GM12878 (cell line): ENCODE data around the gene DNAJC15. TPM values are rescaled to one million over a fixed set of nuclear protein-coding genes. Genes with fewer than 3 reads are reported as not detected.

Source experiments
- ATAC-seq: fragments of 200-7000 bp; cut with Tn5 transposase; 3 replicates; pipeline ENCODE4 v1.9.1; 2020; ENCODE audit warnings: mild to moderate bottlenecking, moderate library complexity
- BruUV-seq: library from RNA; stranded (reverse); fragments of 400-500 nt; replicated peaks from 2 replicates; lab custom pipeline; 2021; lab: Mats Ljungman, UMichigan
- CTCF ChIA-PET: fragments of 300-600 bp; sonication (Branson Sonifier 250); formaldehyde crosslinking; extraction: SDS; loops from one replicate; lab custom pipeline; 2021; ENCODE audit warnings: inconsistent platforms; lab: Yijun Ruan, JAX
- POLR2A ChIA-PET: fragments of 350-600 bp; formaldehyde crosslinking; extraction: SDS; loops from one replicate; lab custom pipeline; 2021; ENCODE audit warnings: inconsistent platforms; lab: Charles Lee
- RAD21 ChIA-PET: fragments of 300-600 bp; sonication (Branson Sonifier 250); formaldehyde crosslinking; loops from one replicate; lab custom pipeline; 2023; ENCODE audit warnings: antibody characterized with exemption; ENCODE audit not compliant: unreplicated experiment; lab: Charles Lee
- SMC1A ChIA-PET: fragments of 300-600 bp; sonication (Branson Sonifier 250); formaldehyde crosslinking; loops from one replicate; lab custom pipeline; 2023; ENCODE audit not compliant: unreplicated experiment, uncharacterized antibody; lab: Charles Lee
- DNase-seq: peaks from one replicate; pipeline ENCODE4 v3.0.0-alpha.2; 2011; ENCODE audit warnings: low read depth, low spot score
- FAIRE-seq: peaks from 3 replicates; lab custom pipeline; 2011; peaks lifted over from hg19 to GRCh38; lab: Jason Lieb, UNC
- H2AFZ ChIP-seq: 2 replicates; pipeline ENCODE4 v1.6.0; 2011; ENCODE audit warnings: low read depth, low read length, control low read depth; ENCODE audit not compliant: control insufficient read depth
- H3K27ac ChIP-seq: 2 replicates; pipeline ENCODE4 v1.5.1; 2011; ENCODE audit warnings: control low read depth; ENCODE audit not compliant: control insufficient read depth, insufficient read depth
- H3K27me3 ChIP-seq, 2 experiments: replicated peaks in 1 of 2; 2 replicates each; pipeline versions ENCODE4 v1.6.0 to v1.6.1; 2011; ENCODE audit warnings: low read length in 1 of 2; ENCODE audit not compliant: control insufficient read depth in 2 of 2, insufficient read depth in 2 of 2
- H3K36me3 ChIP-seq, 2 experiments: 2 replicates each; pipeline ENCODE4 v1.5.1; 2011; ENCODE audit warnings: low read length in 1 of 2; ENCODE audit not compliant: control insufficient read depth in 2 of 2, insufficient read depth in 2 of 2
- H3K4me1 ChIP-seq: 2 replicates; pipeline ENCODE4 v1.6.1; 2011; ENCODE audit warnings: mild to moderate bottlenecking, low read length, moderate library complexity, mixed read lengths; ENCODE audit not compliant: control insufficient read depth, insufficient read depth
- H3K4me2 ChIP-seq: 2 replicates; pipeline ENCODE4 v1.6.0; 2011; ENCODE audit warnings: control low read depth; ENCODE audit not compliant: control insufficient read depth, insufficient read depth
- H3K4me3 ChIP-seq: fragments of 200-600 bp; sonication (generic); 2 replicates; pipeline ENCODE4 v1.5.1; 2016
- H3K79me2 ChIP-seq: 2 replicates; pipeline ENCODE4 v1.6.0; 2011; ENCODE audit warnings: low read length; ENCODE audit not compliant: control insufficient read depth, insufficient read depth
- H3K9ac ChIP-seq: 2 replicates; pipeline ENCODE4 v1.8.0; 2011; ENCODE audit warnings: low read length, control low read depth, mixed read lengths; ENCODE audit not compliant: control insufficient read depth, insufficient read depth
- H3K9me3 ChIP-seq: replicated peaks from 3 replicates; pipeline ENCODE4 v1.5.1; 2011; ENCODE audit warnings: mild to moderate bottlenecking, low read length; ENCODE audit not compliant: control insufficient read depth, insufficient read depth
- H4K20me1 ChIP-seq: 2 replicates; pipeline ENCODE4 v1.6.0; 2011; ENCODE audit not compliant: control insufficient read depth, insufficient read depth
- BRCA1 ChIP-seq: IDR thresholded peaks from 2 replicates; pipeline ENCODE4 v1.6.1; 2011; ENCODE audit warnings: low read depth, low read length, improper control_type of control experiment
- CBFB ChIP-seq: IDR thresholded peaks from 2 replicates; pipeline ENCODE4 v1.6.1; 2016; ENCODE audit warnings: antibody characterized with exemption, low read depth
- DPF2 ChIP-seq: fragments of 450-650 bp; IDR thresholded peaks from 2 replicates; pipeline ENCODE4 v1.6.1; 2017; ENCODE audit warnings: mild to moderate bottlenecking
- FOXK2 ChIP-seq: fragments of 450-650 bp; IDR thresholded peaks from 2 replicates; pipeline ENCODE4 v1.6.1; 2017; ENCODE audit warnings: mild to moderate bottlenecking, moderate library complexity
- KLF5 ChIP-seq: fragments of 450-650 bp; IDR thresholded peaks from 2 replicates; pipeline ENCODE4 v1.6.1; 2014; ENCODE audit warnings: mild to moderate bottlenecking; ENCODE audit not compliant: partially characterized antibody
- MTA2 ChIP-seq: fragments of 450-650 bp; IDR thresholded peaks from 2 replicates; pipeline ENCODE4 v1.6.1; 2016; ENCODE audit warnings: low read depth, mild to moderate bottlenecking, moderate library complexity
- MYC ChIP-seq: IDR thresholded peaks from 2 replicates; pipeline ENCODE4 v1.6.1; 2011; ENCODE audit warnings: mild to moderate bottlenecking, low read length, moderate library complexity, inconsistent platforms; ENCODE audit not compliant: insufficient read depth, insufficient replicate concordance, insufficient read length, severe bottlenecking
- NFYB ChIP-seq: IDR thresholded peaks from 2 replicates; pipeline ENCODE4 v1.6.1; 2011; ENCODE audit warnings: low read depth, mild to moderate bottlenecking, low read length, improper control_type of control experiment, moderate library complexity; ENCODE audit not compliant: insufficient read depth
- NR2C2 ChIP-seq: IDR thresholded peaks from 2 replicates; pipeline ENCODE4 v1.6.1; 2011; ENCODE audit warnings: borderline replicate concordance, low read depth; ENCODE audit not compliant: control insufficient read depth, insufficient read length
- NR2F1 ChIP-seq: fragments of 450-650 bp; conservative IDR thresholded peaks from 2 replicates; pipeline ENCODE4 v1.6.1; 2017; ENCODE audit warnings: mild to moderate bottlenecking
- PAX8 ChIP-seq: fragments of 450-650 bp; IDR thresholded peaks from 2 replicates; pipeline ENCODE4 v1.6.1; 2017; ENCODE audit warnings: mild to moderate bottlenecking, moderate library complexity
- POLR2A ChIP-seq: IDR thresholded peaks from 2 replicates; pipeline ENCODE4 v1.6.1; 2011; ENCODE audit warnings: low read depth, mild to moderate bottlenecking, low read length
- RAD51 ChIP-seq: fragments of 450-650 bp; IDR thresholded peaks from 2 replicates; pipeline ENCODE4 v1.6.1; 2016; ENCODE audit warnings: moderate library complexity, mild to moderate bottlenecking, inconsistent platforms
- SREBF1 ChIP-seq: IDR thresholded peaks from 2 replicates; pipeline ENCODE4 v1.6.1; 2012; ENCODE audit warnings: mild to moderate bottlenecking, low read length
- SREBF2 ChIP-seq: IDR thresholded peaks from 2 replicates; pipeline ENCODE4 v1.6.1; 2012; ENCODE audit warnings: mild to moderate bottlenecking, low read length
- SRF ChIP-seq, 2 experiments: IDR thresholded peaks; 2 replicates each; pipeline ENCODE4 v1.6.1; 2011; ENCODE audit warnings: low read depth in 2 of 2, low read length in 2 of 2, mild to moderate bottlenecking in 1 of 2, moderate library complexity in 1 of 2
- ZNF592 ChIP-seq: fragments of 450-650 bp; IDR thresholded peaks from 2 replicates; pipeline ENCODE4 v1.6.1; 2017; ENCODE audit warnings: mild to moderate bottlenecking, moderate library complexity
- WGBS: methylation state at CpG from one replicate; pipeline ENCODE4 v1.1.6; 2016; ENCODE audit warnings: low lambda C conversion rate; ENCODE audit not compliant: insufficient replicate concordance, insufficient coverage; ENCODE audit errors: missing lambda C conversion rate; 5-methylcytosine and 5-hydroxymethylcytosine counted together
- in situ Hi-C: fragments of 300-500 bp; cut with MboI; formaldehyde crosslinking; loops from 9 replicates; pipeline ENCODE4 v1.14.3; 2018; ENCODE audit warnings: mixed read lengths
- intact Hi-C: fragments of 100-400 bp; cut with micrococcal nuclease; formaldehyde crosslinking; loops from one replicate; pipeline ENCODE4 v1.14.2; 2022; ENCODE audit not compliant: unreplicated experiment
- polyA plus RNA-seq, 11 experiments: library from polyadenylated mRNA; depleted of rRNA in 4 of 11; unstranded in 6 of 11; stranded (reverse) in 5 of 11; fragments of >200 nt; fragmentation: Nextera tagmentation in 4 of 11; fragmentation: Illumina TruSeq in 1 of 11; extraction: Ambion mirVana in 4 of 11; extraction: Trizol in 1 of 11; gene quantifications; 1 replicate in 1 of 11; 2 replicates in 10 of 11; pipeline versions ENCODE4 v1.2.1 to v1.2.3, GENCODE V29; 2011 to 2016; ENCODE audit warnings: inconsistent platforms in 2 of 11, missing spikeins in 2 of 11, low read depth in 1 of 11
- total RNA-seq, 4 experiments: library from RNA; depleted of rRNA in 3 of 4; stranded (reverse); fragments of >200 nt in 3 of 4; fragmentation: Illumina TruSeq in 1 of 4; extraction: Trizol in 1 of 4; gene quantifications; 2 replicates each; pipeline versions ENCODE4 v1.2.1 to v1.2.3, GENCODE V29; 2013 to 2021

Gene DNAJC15
- total and polyA plus RNA-seq, 10 of the 15 experiments (the other 5 are each of a cell fraction or from before 2014, with no cell fraction given) = 13.1 to 104 (median 54.4) TPM

GRCh38 chr13:43114504-43114903, 91.1 kb downstream of the DNAJC15 start:
- Histone ChIP-seq H3K79me2 (no peaks in the 10 kb centered on the region), H3K27me3 (no peaks in the 10 kb centered on the region), H2AFZ (no peak overlapping the region), H3K4me2 (no peak overlapping the region), H3K36me3 (no peaks in the 10 kb centered on the region), H4K20me1 (no peaks in the 10 kb centered on the region), H3K9me3 (no peaks in the 10 kb centered on the region), H3K9ac (no peak overlapping the region), H3K4me1 (no peaks in the 10 kb centered on the region), H3K4me3 (no peak overlapping the region), H3K27ac (no peak overlapping the region)
- SMC1A ChIA-PET = interaction anchor here (0.7 to 1.5 kb wide), 3 partner anchors 8 to 27 kb away, joined by 3 to 8 read pairs (median 3); no protein-coding TSS in a partner anchor
- RAD21 ChIA-PET = no interaction called here
- no peak for TF ChIP-seq SREBF2
- CTCF ChIA-PET = interaction anchor here (1.1 kb wide), 2 partner anchors 9 to 18 kb away, joined by 4 to 5 read pairs; no protein-coding TSS in a partner anchor
- DNase-seq (no peak), FAIRE-seq (no peak), ATAC-seq (no peak)
- WGBS = 91% methylated on average over 1 of the region's 1 CpG
- intact Hi-C loops = no loop called here
- POLR2A ChIA-PET = no interaction called here
- BruUV-seq = no TSS peak
- in situ Hi-C loops = no loop called here

- no peak for FAIRE-seq
Measured at GRCh38 chr13:43115141-43115540, 91.8 kb downstream of the DNAJC15 start.

More at GRCh38 chr13:43115141-43115540, 91.8 kb downstream of the DNAJC15 start:
- no peaks in the 10 kb centered on the region for H3K79me2 ChIP-seq
- no peak overlapping the region for H3K27ac ChIP-seq
- WGBS = 93% methylated on average over 3 of the region's 3 CpGs
- H3K9ac ChIP-seq = no peak overlapping the region
- H3K4me3 ChIP-seq = no peak overlapping the region
- no TSS peak for BruUV-seq
- RAD21 ChIA-PET = no interaction called here
- CTCF ChIA-PET = interaction anchor here (1.1 to 2.2 kb wide), 3 partner anchors 9 to 30 kb away, joined by 4 to 7 read pairs (median 5); no protein-coding TSS in a partner anchor
- DNase-seq (no peak), ATAC-seq (no peak)
- H3K27me3 ChIP-seq = no peaks in the 10 kb centered on the region
- in situ Hi-C loops (no loop called here), intact Hi-C loops (no loop called here)
- no peaks in the 10 kb centered on the region for H4K20me1 ChIP-seq
- H2AFZ ChIP-seq = no peak overlapping the region
- no peaks in the 10 kb centered on the region for H3K36me3 ChIP-seq
- H3K4me2 ChIP-seq = no peak overlapping the region
- SMC1A ChIA-PET = interaction anchor here (0.7 to 1.5 kb wide), 3 partner anchors 9 to 27 kb away, joined by 3 to 8 read pairs (median 3); no protein-coding TSS in a partner anchor
- TF ChIP-seq NR2C2 (no peak), FOXK2 (no peak), SRF (IDR thresholded peaks at IDR 0.05; ENCODE audit: low read depth in 2 of 2, low read length in 2 of 2) (no peak), ZNF592 (no peak), CBFB (no peak), NR2F1 (no peak), DPF2 (no peak), PAX8 (no peak), POLR2A (no peak), BRCA1 (no peak), MYC (no peak), SREBF1 (no peak), RAD51 (no peak), KLF5 (no peak), MTA2 (no peak), NFYB (no peak)
- POLR2A ChIA-PET = no interaction called here
- no peaks in the 10 kb centered on the region for H3K9me3 ChIP-seq
- H3K4me1 ChIP-seq = no peaks in the 10 kb centered on the region
